T-helper 22 cell (primary cell): ENCODE data around the gene NELL2.
A peak's percentile ranks its signal among the peaks of the same experiment; 100 is the strongest.
"Not testable (repeated sequence)": the region's sequence is repeated elsewhere in the genome, so short reads cannot be mapped to it uniquely, and the experiment has no call there.

ENCODE experiments used
- DNase-seq: peaks from one replicate; pipeline ENCODE4 v3.0.0-alpha.2; 2020; ENCODE audit warnings: low read depth

Gene NELL2

GRCh38 chr12:44778863-44779262 lies 97.3 kb downstream of the NELL2 start:
- DNase-seq: no peak

- DNase-seq: no peak
Observed at GRCh38 chr12:44777044-44777443, 99.1 kb downstream of the NELL2 start.

- no peak for DNase-seq
Observed at GRCh38 chr12:44775901-44776300, 100.2 kb downstream of the NELL2 start.

DNA sequence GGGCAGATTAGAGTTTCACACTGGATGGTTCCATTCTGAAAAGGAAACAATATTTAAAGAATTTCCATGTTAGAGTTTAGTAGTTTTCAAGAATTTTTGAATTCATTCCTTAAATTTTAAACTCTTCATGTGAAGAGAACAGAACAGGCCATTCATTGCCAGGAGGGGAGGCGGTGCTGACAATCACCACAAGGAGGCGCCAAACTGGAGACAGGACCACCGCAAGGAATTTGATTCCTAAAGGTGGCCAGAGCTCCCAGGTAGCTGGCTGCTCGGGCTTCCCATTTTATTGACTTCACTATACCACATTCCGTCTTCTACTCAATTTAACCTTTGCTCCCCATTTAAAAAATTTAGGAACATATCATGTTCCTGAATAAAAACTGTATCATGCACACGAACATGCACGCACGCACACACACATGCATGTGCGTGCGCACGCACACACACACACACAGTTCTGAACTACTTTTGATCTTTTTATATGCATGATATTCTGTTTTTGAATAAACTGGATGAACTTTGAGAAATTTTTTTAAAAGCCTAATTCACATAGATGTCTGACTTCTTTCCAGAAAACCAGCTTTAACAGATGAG lies 101.2 kb downstream of the NELL2 start:
- peak; percentile 11 for DNase-seq

- no peak for DNase-seq
Observed at GRCh38 chr12:44771485-44772021, 104.6 kb downstream of the NELL2 start.

DNA sequence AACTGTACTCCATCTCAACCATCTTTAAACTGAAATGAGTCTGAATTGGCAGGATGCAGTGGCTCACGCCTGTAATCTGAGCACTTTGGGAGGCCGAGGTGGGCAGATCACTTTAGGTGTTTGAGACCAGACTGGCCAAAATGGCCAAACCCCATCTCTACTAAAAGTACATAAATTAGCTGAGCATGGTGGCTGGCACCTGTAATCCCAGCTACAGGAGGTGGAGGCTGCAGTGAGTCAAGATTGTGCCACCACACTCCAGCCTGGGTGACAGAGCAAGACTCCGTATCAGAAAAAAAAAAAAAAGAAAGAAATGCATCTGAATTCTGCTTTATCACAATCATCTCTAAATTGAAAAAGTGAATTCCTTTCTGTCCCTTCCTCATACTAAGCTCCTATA lies 110.3 kb downstream of the NELL2 start:
- no peak for DNase-seq

DNA sequence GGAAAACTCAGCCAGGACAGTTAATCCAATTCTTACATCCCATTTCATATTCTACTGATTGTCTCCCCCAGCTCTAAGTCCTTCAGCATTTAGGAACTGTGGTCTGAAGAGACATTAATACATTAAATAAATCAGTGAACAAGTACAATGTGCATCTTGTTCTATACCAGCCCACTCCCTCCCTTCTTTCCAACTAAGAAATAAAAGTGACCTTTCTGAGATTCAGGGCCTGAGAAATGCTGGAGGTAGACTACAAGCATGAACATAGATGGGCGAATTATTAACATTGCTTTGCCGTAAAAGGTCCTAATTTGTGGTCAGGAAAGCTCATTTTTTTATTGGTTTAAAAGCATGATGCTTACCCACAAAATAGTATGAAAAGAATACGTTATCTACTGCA lies 113.1 kb downstream of the NELL2 start:
- no peak for DNase-seq

DNA sequence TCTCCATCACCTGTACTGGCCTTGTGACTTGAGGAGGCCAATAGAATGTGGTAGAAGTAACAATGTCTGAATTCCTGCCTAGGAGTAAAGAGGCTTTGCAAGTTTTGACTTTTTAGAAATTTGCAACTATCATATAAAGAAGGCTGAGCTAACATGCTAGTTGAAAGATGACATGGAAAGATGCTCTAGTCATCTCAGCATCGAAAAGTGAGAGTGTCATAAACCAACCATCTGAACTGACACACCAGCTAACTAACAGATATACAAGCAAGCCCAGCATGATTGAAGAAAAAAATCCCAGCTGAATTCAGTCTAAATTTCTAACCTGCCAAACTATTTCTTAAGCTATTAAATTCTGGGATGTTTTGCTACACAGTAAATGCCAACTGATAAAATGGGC lies 116.8 kb downstream of the NELL2 start:
- no peak for DNase-seq

GRCh38 chr12:44750468-44750867 lies 125.6 kb downstream of the NELL2 start:
- no peak for DNase-seq

GRCh38 chr12:44749566-44749965 lies 126.5 kb downstream of the NELL2 start:
- DNase-seq: no peak

GRCh38 chr12:44748950-44749468 lies 127.1 kb downstream of the NELL2 start:
- DNase-seq: no peak

DNA sequence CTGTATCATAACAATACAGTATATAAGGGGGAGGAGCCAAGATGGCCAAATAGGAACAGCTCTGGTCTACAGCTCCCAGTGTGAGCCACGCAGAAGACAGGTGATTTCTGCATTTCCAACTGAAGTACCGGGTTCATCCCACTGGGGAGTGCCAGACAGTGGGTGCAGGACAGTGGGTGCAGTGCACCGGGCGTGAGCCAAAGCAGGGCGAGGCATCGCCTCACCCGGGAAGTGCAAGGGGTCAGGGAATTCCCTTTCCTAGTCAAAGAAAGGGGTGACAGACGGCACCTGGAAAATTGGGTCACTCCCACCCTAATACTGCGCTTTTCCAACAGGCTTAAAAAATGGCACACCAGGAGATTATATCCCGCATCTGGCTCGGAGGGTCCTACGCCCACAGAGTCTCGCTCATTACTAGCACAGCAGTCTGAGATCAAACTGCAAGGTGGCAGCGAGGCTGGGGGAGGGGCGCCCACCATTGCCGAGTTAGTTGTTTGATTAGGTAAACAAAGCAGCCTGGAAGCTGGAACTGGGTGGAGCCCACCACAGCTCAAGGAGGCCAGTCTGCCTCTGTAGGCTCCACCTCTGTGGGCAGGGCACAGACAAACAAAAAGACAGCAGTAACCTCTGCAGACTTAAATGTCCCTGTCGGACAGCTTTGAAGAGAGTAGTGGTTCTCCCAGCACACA lies 134.7 kb downstream of the NELL2 start:
- DNase-seq: not testable (repeated sequence)

GRCh38 chr12:44738051-44738450 lies 138.1 kb downstream of the NELL2 start:
- no peak for DNase-seq

- no peak for DNase-seq
Observed at GRCh38 chr12:44728566-44728965, 147.5 kb downstream of the NELL2 start.

DNA sequence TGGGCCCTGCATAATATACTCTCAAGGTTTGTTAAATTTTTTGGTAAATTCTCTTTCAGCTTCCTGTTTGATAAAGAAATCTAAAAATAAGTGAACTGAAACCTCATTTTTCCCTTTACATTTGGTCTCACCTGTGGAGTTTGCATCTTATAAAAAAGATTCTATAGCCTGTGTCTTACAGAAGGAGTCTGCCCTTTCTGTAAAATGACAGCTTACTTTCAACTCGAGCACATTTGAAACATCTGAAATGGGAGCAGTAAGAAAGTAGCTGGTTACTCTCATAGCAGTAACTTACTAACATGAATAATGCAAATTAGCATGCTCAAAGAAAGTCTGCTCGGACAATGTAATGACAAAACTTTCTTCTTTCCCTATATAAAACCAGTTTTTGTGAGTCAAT lies 155.8 kb downstream of the NELL2 start:
- no peak for DNase-seq

- DNase-seq: no peak
Observed at GRCh38 chr12:44717612-44718011, 158.5 kb downstream of the NELL2 start.

DNA sequence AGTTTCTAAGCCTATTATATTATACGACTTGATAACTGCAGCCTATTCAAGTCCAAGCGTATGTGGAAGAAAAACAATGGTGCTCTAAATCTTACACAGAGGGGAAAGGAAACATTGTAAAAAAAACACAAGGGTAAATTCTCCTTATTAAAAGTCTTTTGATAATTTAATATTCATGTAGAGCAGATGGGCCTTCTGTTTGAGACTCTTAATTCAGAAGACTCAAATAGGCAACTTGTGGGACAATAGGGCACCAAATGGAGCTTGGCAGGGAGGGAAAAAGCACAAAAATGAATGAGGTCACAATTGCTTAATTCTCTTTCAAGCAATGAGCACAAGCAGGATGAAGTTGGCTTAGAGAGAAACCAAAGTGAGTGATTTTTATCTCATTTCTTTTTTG lies 159.4 kb downstream of the NELL2 start:
- DNase-seq: no peak

- DNase-seq: no peak
Observed at GRCh38 chr12:44711736-44712135, 164.4 kb downstream of the NELL2 start.

- DNase-seq: no peak
Observed at GRCh38 chr12:44709166-44709565, 166.9 kb downstream of the NELL2 start.

GRCh38 chr12:44708218-44708617 lies 167.9 kb downstream of the NELL2 start:
- no peak for DNase-seq

GRCh38 chr12:44703182-44703910 lies 172.8 kb downstream of the NELL2 start:
- DNase-seq: no peak

GRCh38 chr12:44697511-44697910 lies 178.6 kb downstream of the NELL2 start:
- no peak for DNase-seq

DNA sequence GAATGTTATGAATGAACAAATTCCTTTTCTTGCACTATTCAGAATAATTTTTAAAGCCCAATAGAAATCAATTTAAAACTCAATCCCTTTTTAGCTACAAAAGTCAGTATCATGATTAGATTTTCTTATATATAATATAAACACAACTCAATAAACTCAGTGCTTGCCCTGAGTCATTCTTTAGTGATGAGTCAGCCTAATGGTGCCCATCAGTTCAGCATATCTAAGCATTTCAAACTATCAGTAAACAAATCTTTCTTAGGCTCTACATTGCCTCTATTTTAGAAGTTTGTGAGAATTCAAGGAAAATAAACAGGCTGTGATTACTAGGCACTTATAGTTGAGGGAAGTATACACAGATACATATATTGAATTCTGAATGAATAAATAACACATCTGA lies 179.6 kb downstream of the NELL2 start:
- no peak for DNase-seq
